K562 (cell line): ENCODE data around the gene POR. TPM values are rescaled to one million over a fixed set of nuclear protein-coding genes. Genes with fewer than 3 reads are reported as not detected.

Experiments used
- ARID2 ChIP-seq: fragments of 450-650 bp; IDR thresholded peaks from 2 replicates; pipeline ENCODE4 v1.6.1; 2017; ENCODE audit warnings: antibody characterized with exemption, mild to moderate bottlenecking
- CCAR2 ChIP-seq: fragments of 200-400 bp; formaldehyde crosslinking; IDR thresholded peaks from 2 replicates; pipeline ENCODE4 v1.6.1; 2017; ENCODE audit warnings: mild to moderate bottlenecking, low read depth, low read length
- CTBP1 ChIP-seq: fragments of 450-650 bp; IDR thresholded peaks from 2 replicates; pipeline ENCODE4 v1.6.1; 2016; ENCODE audit warnings: borderline replicate concordance
- ELK3 ChIP-seq: fragments of 450-650 bp; formaldehyde crosslinking; IDR thresholded peaks from 2 replicates; pipeline ENCODE4 v1.4.0; 2020; ENCODE audit warnings: mild to moderate bottlenecking
- ESRRA ChIP-seq: fragments of 450-650 bp; IDR thresholded peaks from 2 replicates; pipeline ENCODE4 v1.6.1; 2014; ENCODE audit warnings: low read depth, mild to moderate bottlenecking, moderate library complexity, borderline replicate concordance
- FOXO4 ChIP-seq: fragments of 450-650 bp; formaldehyde crosslinking; IDR thresholded peaks from 2 replicates; pipeline ENCODE4 v1.4.0; 2020; ENCODE audit warnings: mild to moderate bottlenecking, moderate library complexity
- HINFP ChIP-seq: fragments of 450-650 bp; conservative IDR thresholded peaks from 2 replicates; pipeline ENCODE4 v1.6.1; 2016; ENCODE audit warnings: missing genetic modification characterization, low read depth, mild to moderate bottlenecking, control low read depth, missing compliant biosample characterization
- PHB ChIP-seq: fragments of 250-450 bp; sonication (Bioruptor Pico); IDR thresholded peaks from 2 replicates; pipeline ENCODE4 v1.5.0; 2021
- PHF21A ChIP-seq: fragments of 450-650 bp; IDR thresholded peaks from 2 replicates; pipeline ENCODE4 v1.6.1; 2017; ENCODE audit warnings: low read depth, borderline replicate concordance
- PRMT5 ChIP-seq: sonication (generic); formaldehyde crosslinking; IDR thresholded peaks from 2 replicates; pipeline ENCODE4 v1.5.0; 2020; ENCODE audit warnings: missing genetic modification reagents
- PTRF ChIP-seq: fragments of 450-650 bp; IDR thresholded peaks from 2 replicates; pipeline ENCODE4 v1.6.1; 2016; ENCODE audit warnings: mild to moderate bottlenecking, missing genetic modification characterization, missing compliant biosample characterization
- SIX5 ChIP-seq, 2 experiments: IDR thresholded peaks; 2 replicates each; pipeline ENCODE4 v1.6.1; 2011; ENCODE audit warnings: low read length in 2 of 2, borderline replicate concordance in 1 of 2, low read depth in 1 of 2, mild to moderate bottlenecking in 1 of 2, moderate library complexity in 1 of 2; ENCODE audit not compliant: insufficient read depth in 1 of 2
- TFE3 ChIP-seq: fragments of 450-650 bp; formaldehyde crosslinking; IDR thresholded peaks from 2 replicates; pipeline ENCODE4 v1.4.0; 2020; ENCODE audit warnings: mild to moderate bottlenecking, mixed read lengths
- WHSC1 ChIP-seq: IDR thresholded peaks from one replicate; pipeline ENCODE4 v1.6.1; 2012; ENCODE audit warnings: low read length, control low read depth, inconsistent platforms
- ZBTB33 ChIP-seq: sonication (generic); formaldehyde crosslinking; IDR thresholded peaks from 2 replicates; pipeline ENCODE4 v1.8.1; 2023; ENCODE audit warnings: mild to moderate bottlenecking, missing genetic modification reagents
- ZC3H11A ChIP-seq: IDR thresholded peaks from 2 replicates; pipeline ENCODE4 v1.6.1; 2012; ENCODE audit warnings: low read depth, low read length, improper control_type of control experiment
- ZNF282 ChIP-seq: sonication (generic); formaldehyde crosslinking; IDR thresholded peaks from 2 replicates; pipeline ENCODE4 v1.8.1; 2023; ENCODE audit warnings: missing genetic modification reagents
- ZNF436 ChIP-seq: fragments of 250-450, 450-650 bp; sonication (Bioruptor Pico); formaldehyde crosslinking; IDR thresholded peaks from 2 replicates; pipeline ENCODE4 v1.7.0; 2020; ENCODE audit warnings: mild to moderate bottlenecking
- ZNF444 ChIP-seq: fragments of 250-450 bp; sonication (Bioruptor Pico); IDR thresholded peaks from 2 replicates; pipeline ENCODE4 v1.4.0; 2020; ENCODE audit warnings: mild to moderate bottlenecking, moderate library complexity
- ZNF780A ChIP-seq: fragments of 250-450 bp; sonication (Bioruptor Pico); IDR thresholded peaks from 2 replicates; pipeline ENCODE4 v1.5.0; 2021; ENCODE audit warnings: mild to moderate bottlenecking
- polyA plus RNA-seq, 8 experiments: library from polyadenylated mRNA; depleted of rRNA in 4 of 8; stranded (reverse) in 5 of 8; unstranded in 3 of 8; fragments of >200 nt; fragmentation: Nextera tagmentation in 2 of 8; fragmentation: Illumina TruSeq in 1 of 8; extraction: Ambion mirVana in 2 of 8; extraction: Trizol in 1 of 8; gene quantifications; 2 replicates each; pipeline versions ENCODE4 v1.2.1 to v1.2.3, GENCODE V29; 2011 to 2014; ENCODE audit warnings: inconsistent platforms in 1 of 8, missing spikeins in 1 of 8
- total RNA-seq, 7 experiments: library from RNA; depleted of rRNA in 6 of 7; stranded (reverse); fragments of >200 nt in 6 of 7; fragmentation: Illumina TruSeq in 2 of 7; extraction: Trizol in 2 of 7; gene quantifications; 2 replicates each; pipeline versions ENCODE4 v1.2.1 to v1.2.3, GENCODE V29; 2011 to 2021; ENCODE audit warnings: low replicate concordance in 1 of 7

Gene POR
- total and polyA plus RNA-seq, 9 of the 15 experiments (the other 6 are each of a cell fraction or from before 2014, with no cell fraction given) = 4.7 to 142 (median 40.8) TPM

GRCh38 chr7:76020031-76020714 is 105.2 kb downstream of the POR start (continued):
- no peak for TF ChIP-seq ZBTB33 (CRISPR knock-in tag)
- TF ChIP-seq ZNF444 (CRISPR knock-in tag) = no peak
- no peak for TF ChIP-seq HINFP (tag)
- no peak for TF ChIP-seq FOXO4 (CRISPR knock-in tag)
- 0 out of 2 replicates have a peak, but pooled peaks have one; percentile 42 for TF ChIP-seq CTBP1
- no peak for TF ChIP-seq CCAR2
- no peak for TF ChIP-seq ELK3 (CRISPR knock-in tag)
- TF ChIP-seq ZNF282 = no peak
- no peak for TF ChIP-seq ESRRA
- no peak for TF ChIP-seq PHF21A
- no peak for TF ChIP-seq PTRF (tag)
- TF ChIP-seq ZNF436 = no peak
- TF ChIP-seq TFE3 (CRISPR knock-in tag) = no peak
- TF ChIP-seq WHSC1 = no peak
- TF ChIP-seq ZC3H11A = no peak
- no peak for TF ChIP-seq SIX5 (IDR thresholded peaks at IDR 0.05; ENCODE audit: borderline replicate concordance in 1 of 2, insufficient read depth in 1 of 2, low read depth in 1 of 2, low read length in 2 of 2)
- 0 out of 2 replicates have a peak, but pooled peaks have one; percentile 6 for TF ChIP-seq PHB (CRISPR knock-in tag)
- TF ChIP-seq ARID2 = peak; percentile 85; the same call in 1 of the 2 replicates
- no peak for TF ChIP-seq ZNF780A (CRISPR knock-in tag)
- no peak for TF ChIP-seq PRMT5 (CRISPR knock-in tag)
